Mammary epithelial cell (primary cell): ENCODE data around the gene LRFN3.

Experiments used
- CTCF ChIP-seq, 2 donors: IDR thresholded peaks in 1 of 2; conservative IDR thresholded peaks in 1 of 2; 2 replicates each; pipeline ENCODE4 v1.5.1; 2011 to 2012; ENCODE audit warnings: inconsistent platforms in 2 of 2, low read length in 2 of 2, mild to moderate bottlenecking in 2 of 2, control low read depth in 1 of 2, low read depth in 1 of 2; ENCODE audit not compliant: insufficient read depth in 1 of 2; ENCODE audit errors: extremely low read depth in 1 of 2
- EZH2 ChIP-seq: IDR thresholded peaks from 2 replicates; pipeline ENCODE4 v1.6.1; 2012; ENCODE audit warnings: low read length, inconsistent platforms, borderline replicate concordance

DNA sequence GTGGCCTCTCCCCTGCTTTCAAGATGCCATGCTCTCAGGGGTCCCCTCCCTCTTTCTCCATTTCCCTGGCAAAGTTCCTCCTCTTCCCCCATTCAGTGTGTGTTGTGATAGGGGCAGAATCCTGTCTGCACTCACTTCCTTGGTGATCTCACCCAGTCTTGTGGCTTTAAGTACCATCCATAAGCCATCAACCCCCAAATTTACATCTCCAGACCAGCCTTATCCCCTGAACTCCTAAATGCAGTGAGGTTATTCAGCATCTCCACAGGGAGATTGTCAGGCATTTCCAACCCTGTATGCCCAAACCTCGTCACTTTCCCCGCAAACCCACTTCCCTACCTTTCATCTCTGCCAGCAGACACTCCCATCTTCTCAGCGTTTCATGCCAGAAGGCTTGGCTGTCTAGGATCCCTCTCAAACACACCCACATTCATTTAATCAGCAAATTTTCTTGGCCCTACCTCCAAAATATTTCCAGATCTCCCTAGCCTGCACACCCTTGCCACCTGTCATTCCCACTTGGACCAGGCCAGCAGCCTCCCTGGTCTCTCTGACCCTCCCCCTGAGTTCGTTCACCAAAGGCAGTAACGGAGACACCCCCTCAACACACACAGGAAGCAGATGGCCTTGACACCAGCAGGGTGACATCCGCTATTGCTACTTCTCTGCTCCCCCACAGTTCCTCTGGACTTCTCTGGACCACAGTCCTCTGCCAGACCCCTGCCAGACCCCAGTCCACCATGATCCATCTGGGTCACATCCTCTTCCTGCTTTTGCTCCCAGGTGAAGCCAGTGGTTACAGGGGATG, 34.1 kb upstream of the LRFN3 start, which contains the start of gene HCST:
- TF ChIP-seq CTCF (conservative IDR thresholded peaks at IDR 0.05 in 1 of 2, IDR thresholded peaks at IDR 0.05 in 1 of 2; ENCODE audit: extremely low read depth in 1 of 2, insufficient read depth in 1 of 2, low read depth in 1 of 2, low read length in 2 of 2) (no peak), EZH2 (no peak)
